Kidney (tissue), 14 donors: ENCODE results near the gene NSMCE4A. TPM values are rescaled to one million over a fixed set of nuclear protein-coding genes. Genes with fewer than 3 reads are reported as not detected.
A peak's percentile ranks its signal among the peaks of the same experiment; 100 is the strongest.

Experiments used
- DNase-seq, 5 donors: peaks; one replicate each; pipeline ENCODE4 v3.0.0-alpha.2; 2013 to 2020
- FAIRE-seq: peaks from 2 replicates; lab custom pipeline; 2012; peaks lifted over from hg19 to GRCh38; lab: Jason Lieb, UNC
- H3K27ac ChIP-seq, 2 donors: one replicate each; pipeline ENCODE4 v1.7.0; 2013; ENCODE audit warnings: low read depth in 2 of 2, low read length in 2 of 2, inconsistent platforms in 1 of 2
- H3K27me3 ChIP-seq: one replicate; pipeline ENCODE4 v1.7.1; 2013; ENCODE audit warnings: low read length, inconsistent platforms; ENCODE audit not compliant: control insufficient read depth, insufficient read depth
- H3K36me3 ChIP-seq, 3 donors: one replicate each; pipeline versions ENCODE4 v1.7.0 to v1.7.1; 2013; ENCODE audit warnings: low read length in 3 of 3, control low read depth in 1 of 3, inconsistent platforms in 1 of 3; ENCODE audit not compliant: insufficient read depth in 3 of 3, control insufficient read depth in 2 of 3
- H3K4me1 ChIP-seq, 3 donors: one replicate each; pipeline versions ENCODE4 v1.7.0 to v1.7.1; 2013; ENCODE audit warnings: low read length in 3 of 3, inconsistent platforms in 1 of 3, low read depth in 1 of 3; ENCODE audit not compliant: control insufficient read depth in 2 of 3, insufficient read depth in 2 of 3
- H3K4me3 ChIP-seq, 3 donors: one replicate each; pipeline versions ENCODE4 v1.7.0 to v1.8.1; 2013; ENCODE audit warnings: low read length in 3 of 3, control low read depth in 1 of 3, inconsistent platforms in 1 of 3
- H3K9ac ChIP-seq, 3 donors: one replicate each; pipeline versions ENCODE4 v1.7.0 to v1.7.1; 2013; ENCODE audit warnings: low read length in 3 of 3, control low read depth in 1 of 3, inconsistent platforms in 1 of 3
- H3K9me3 ChIP-seq, 3 donors: one replicate each; pipeline versions ENCODE4 v1.7.0 to v1.7.1; 2013; ENCODE audit warnings: low read length in 3 of 3, control low read depth in 1 of 3, inconsistent platforms in 1 of 3; ENCODE audit not compliant: control insufficient read depth in 2 of 3, insufficient read depth in 1 of 3
- intact Hi-C: fragments of 100-400 bp; cut with DNase I; formaldehyde crosslinking; loops from one replicate; pipeline ENCODE4 v1.11.1; 2022
- polyA plus RNA-seq: library from polyadenylated mRNA; stranded (reverse); fragments of 350-450 nt; fragmentation: Illumina TruSeq; extraction: RNeasy Lipid Tissue Mini Kit (QIAGEN cat#74804); gene quantifications from one replicate; pipeline ENCODE4 v1.2.3, GENCODE V29; 2014; ENCODE audit warnings: low read depth, low replicate concordance; ENCODE audit not compliant: insufficient read depth
- total RNA-seq: library from RNA; stranded (reverse); fragmentation: NEBNext Ultra II Directional; extraction: Animal tissue kit (Norgen Biotek cat#: 25700); gene quantifications from one replicate; pipeline ENCODE4 v1.2.1, GENCODE V29; 2021
- TF ChIP-seq, protein P1 (sequence below): IDR thresholded peaks from 3 replicates; pipeline ENCODE4 v1.5.1; 2012; ENCODE audit warnings: mild to moderate bottlenecking, moderate library complexity, borderline replicate concordance; ENCODE audit not compliant: insufficient read depth; ENCODE audit errors: extremely low read depth
- donor health status: control.
- donor health status: control.
- donor health status: control.
- donor health status: control.
- donor health status: control.
- donor health status: DM: yes; HTN: yes; CAD: no.
- donor health status: Normal renal cell carcinoma (clear cell type).

NSMCE4A gene
- total and polyA plus RNA-seq, 2 donors from 2014 or later: 36.3 to 36.4 TPM

DNA sequence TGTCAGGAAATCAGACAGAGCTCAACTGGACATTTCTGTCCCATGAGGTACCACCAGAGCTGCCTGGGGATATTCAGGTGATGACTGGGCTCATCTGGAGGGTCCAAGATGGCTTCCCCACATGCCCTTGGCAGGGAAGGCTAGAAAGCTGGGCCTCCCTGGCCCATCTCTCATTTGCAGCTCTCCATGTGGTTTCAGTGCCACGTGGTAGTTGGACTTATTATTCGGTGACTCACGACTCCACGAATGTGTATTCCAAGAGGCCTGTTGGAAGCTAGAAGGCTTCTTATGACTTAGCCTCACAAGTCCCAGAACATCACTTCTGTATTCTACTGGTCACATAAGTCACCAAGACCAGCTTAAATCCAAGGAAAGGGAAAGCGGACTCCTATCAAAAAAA, 22.8 kb downstream of the NSMCE4A start:
- Histone ChIP-seq H3K4me3 (no peak overlapping the region), H3K36me3 (peaks cover 0 to 4% (median 0%) of the 10 kb centered on the region in 3 donors), H3K9me3 (no peaks in the 10 kb centered on the region), H3K27me3 (no peaks in the 10 kb centered on the region), H3K27ac (no peak overlapping the region), H3K4me1 (no peaks in the 10 kb centered on the region), H3K9ac (no peak overlapping the region)
- intact Hi-C loops: no loop called here
- FAIRE-seq: no peak
- TF ChIP-seq, protein P1, sequence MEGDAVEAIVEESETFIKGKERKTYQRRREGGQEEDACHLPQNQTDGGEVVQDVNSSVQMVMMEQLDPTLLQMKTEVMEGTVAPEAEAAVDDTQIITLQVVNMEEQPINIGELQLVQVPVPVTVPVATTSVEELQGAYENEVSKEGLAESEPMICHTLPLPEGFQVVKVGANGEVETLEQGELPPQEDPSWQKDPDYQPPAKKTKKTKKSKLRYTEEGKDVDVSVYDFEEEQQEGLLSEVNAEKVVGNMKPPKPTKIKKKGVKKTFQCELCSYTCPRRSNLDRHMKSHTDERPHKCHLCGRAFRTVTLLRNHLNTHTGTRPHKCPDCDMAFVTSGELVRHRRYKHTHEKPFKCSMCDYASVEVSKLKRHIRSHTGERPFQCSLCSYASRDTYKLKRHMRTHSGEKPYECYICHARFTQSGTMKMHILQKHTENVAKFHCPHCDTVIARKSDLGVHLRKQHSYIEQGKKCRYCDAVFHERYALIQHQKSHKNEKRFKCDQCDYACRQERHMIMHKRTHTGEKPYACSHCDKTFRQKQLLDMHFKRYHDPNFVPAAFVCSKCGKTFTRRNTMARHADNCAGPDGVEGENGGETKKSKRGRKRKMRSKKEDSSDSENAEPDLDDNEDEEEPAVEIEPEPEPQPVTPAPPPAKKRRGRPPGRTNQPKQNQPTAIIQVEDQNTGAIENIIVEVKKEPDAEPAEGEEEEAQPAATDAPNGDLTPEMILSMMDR: no peak
- no peak for DNase-seq

DNA sequence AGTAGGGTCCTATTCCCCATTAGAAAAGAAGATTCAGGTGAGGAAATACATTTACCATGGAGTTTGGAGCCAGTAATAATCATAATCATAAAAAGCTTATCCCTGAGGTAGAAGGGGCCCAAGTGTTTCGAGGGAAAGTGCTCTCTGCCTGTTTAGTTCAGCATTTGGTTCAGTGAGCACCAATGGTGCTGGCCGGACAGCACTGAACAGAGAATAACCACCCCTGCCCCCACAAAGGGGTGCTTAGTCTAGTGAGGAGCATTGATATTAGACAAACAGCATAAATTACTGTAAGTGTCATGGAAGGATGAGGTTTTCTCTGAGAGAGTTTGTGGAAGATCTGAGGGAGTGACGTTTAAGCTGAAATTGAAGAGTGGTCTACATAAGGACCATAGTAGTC, 25.6 kb downstream of the NSMCE4A start:
- DNase-seq (peak in 1 of 5 donors; percentile 58), FAIRE-seq (no peak)
- no peaks in the 10 kb centered on the region for H3K36me3 ChIP-seq
- H3K4me3 ChIP-seq: no peak overlapping the region
- no peaks in the 10 kb centered on the region for H3K27me3 ChIP-seq
- intact Hi-C loops: no loop called here
- H3K27ac ChIP-seq: no peak overlapping the region
- no peaks in the 10 kb centered on the region for H3K4me1 ChIP-seq
- no peak overlapping the region for H3K9ac ChIP-seq
- H3K9me3 ChIP-seq: no peaks in the 10 kb centered on the region
- TF ChIP-seq, protein P1: no peak

DNA sequence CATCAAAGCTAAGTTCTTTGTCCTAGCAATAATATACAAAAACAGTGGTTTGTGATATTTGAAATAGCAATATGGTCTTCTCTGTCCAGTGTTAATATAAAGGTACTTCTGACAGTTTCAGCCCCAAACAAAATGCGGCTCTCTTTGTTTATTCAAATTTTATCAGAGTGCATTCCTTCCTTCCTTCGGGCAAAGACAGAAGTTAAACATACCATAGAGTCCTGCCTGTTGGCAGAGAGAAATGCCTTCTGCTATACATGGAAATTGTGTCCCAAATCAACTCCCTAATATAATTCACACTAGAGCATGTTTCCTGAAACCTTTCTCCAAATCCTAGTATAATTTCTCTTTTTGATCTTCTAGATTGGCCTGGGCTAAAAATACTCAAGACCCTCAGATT, 26.0 kb downstream of the NSMCE4A start:
- no peaks in the 10 kb centered on the region for H3K27me3 ChIP-seq
- no peak overlapping the region for H3K27ac ChIP-seq
- no peak for DNase-seq
- H3K4me1 ChIP-seq: no peaks in the 10 kb centered on the region
- TF ChIP-seq, protein P1: no peak
- no peak for FAIRE-seq
- no peaks in the 10 kb centered on the region for H3K36me3 ChIP-seq
- H3K4me3 ChIP-seq: no peak overlapping the region
- intact Hi-C loops: no loop called here
- H3K9me3 ChIP-seq: no peaks in the 10 kb centered on the region
- H3K9ac ChIP-seq: no peak overlapping the region
